Upper lobe of left lung (tissue), 6 donors: ENCODE measurements around the gene IRF2. TPM values are rescaled to one million over a fixed set of nuclear protein-coding genes. Genes with fewer than 3 reads are reported as not detected.
A peak's percentile ranks its signal among the peaks of the same experiment; 100 is the strongest.

Experiments
- ATAC-seq, 2 donors: fragments of 200-7000 bp; cut with Tn5 transposase; one replicate each; pipeline ENCODE4 v1.9.1; 2022; ENCODE audit warnings: mild to moderate bottlenecking in 2 of 2, moderate library complexity in 2 of 2; ENCODE audit not compliant: low FRiP score in 2 of 2
- DNase-seq, 2 donors: peaks; one replicate each; pipeline ENCODE4 v3.0.0-alpha.2; 2019 to 2020
- H3K27ac ChIP-seq, 4 donors: fragments of 200-600 bp; sonication (generic); one replicate each; pipeline ENCODE4 v1.5.1; 2016 to 2019
- H3K27me3 ChIP-seq, 4 donors: fragments of 200-600 bp; sonication (generic); one replicate each; pipeline ENCODE4 v1.5.1; 2017 to 2019
- H3K36me3 ChIP-seq, 4 donors: fragments of 200-600 bp; sonication (generic); one replicate each; pipeline ENCODE4 v1.5.1; 2016 to 2019
- H3K4me1 ChIP-seq, 4 donors: fragments of 200-600 bp; sonication (generic); one replicate each; pipeline ENCODE4 v1.5.1; 2018 to 2019
- H3K4me3 ChIP-seq, 4 donors: fragments of 200-600 bp; sonication (generic); one replicate each; pipeline ENCODE4 v1.5.1; 2017 to 2019; ENCODE audit warnings: mild to moderate bottlenecking in 2 of 4, moderate library complexity in 1 of 4
- H3K9me3 ChIP-seq, 4 donors: fragments of 200-600 bp; sonication (generic); one replicate each; pipeline ENCODE4 v1.5.1; 2018 to 2019
- EP300 ChIP-seq, 4 donors: sonication (generic); formaldehyde crosslinking; IDR thresholded peaks; one replicate each; pipeline ENCODE4 v1.5.1; 2017; ENCODE audit warnings: antibody characterized with exemption in 4 of 4, control low read depth in 2 of 4
- POLR2A ChIP-seq, 4 donors: fragments of 450-650 bp; IDR thresholded peaks; one replicate each; pipeline ENCODE4 v1.5.1; 2016 to 2017; ENCODE audit warnings: antibody characterized with exemption in 4 of 4, mild to moderate bottlenecking in 2 of 4
- POLR2AphosphoS5 ChIP-seq, 2 donors: sonication (generic); formaldehyde crosslinking; IDR thresholded peaks; one replicate each; pipeline ENCODE4 v1.5.1; 2017; ENCODE audit warnings: antibody characterized with exemption in 2 of 2
- WGBS, 2 donors: methylation state at CpG; one replicate each; pipeline ENCODE4 v1.1.5; 2017 to 2018; 5-methylcytosine and 5-hydroxymethylcytosine counted together
- total RNA-seq, 6 donors: library from RNA; depleted of rRNA in 4 of 6; stranded (reverse); fragments of >200 nt in 4 of 6; gene quantifications; one replicate each; pipeline versions ENCODE4 v1.1.0 to v1.2.1, GENCODE V29; 2016 to 2021
- TF ChIP-seq, protein P1 (sequence below), 6 experiments: fragments of 450-650 bp in 4 of 6; fragments of 200-600 bp in 2 of 6; sonication (generic) in 2 of 6; IDR thresholded peaks; one replicate each; pipeline ENCODE4 v1.5.1; 2016 to 2019; ENCODE audit warnings: antibody characterized with exemption in 6 of 6
- donor health status: DM: no; HTN: no; CAD: no; lungs with moderate emphysema.
- donor health status: DM: no; HTN: yes; CAD: no; lungs with severe emphysema.

The IRF2 gene
- total RNA-seq, 6 donors from 2014 or later: 25.5 to 46.1 (median 41.7) TPM

DNA sequence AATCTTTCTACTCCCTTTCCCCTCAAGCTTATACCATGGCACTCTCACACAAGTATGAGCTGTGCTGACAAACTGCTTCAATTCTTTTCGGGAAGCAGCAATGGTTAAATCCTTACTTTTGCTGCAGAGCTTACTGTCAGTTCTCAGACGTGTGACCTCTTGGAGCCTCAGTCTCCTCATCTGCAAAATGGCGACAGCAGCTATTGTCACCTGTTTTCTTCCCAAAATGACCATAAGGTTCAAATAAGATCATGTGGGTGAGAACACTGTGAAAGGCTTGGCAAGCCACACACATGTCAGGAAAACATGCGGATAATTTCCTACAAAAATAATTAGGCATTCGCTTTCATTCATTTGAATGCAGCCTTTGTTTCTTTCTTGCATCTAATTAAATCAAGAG, 36.8 kb upstream of the IRF2 start:
- ATAC-seq (no peak), DNase-seq (no peak)
- 93 to 95% methylated on average over 5 of the region's 5 CpGs for WGBS, 2 donors
- H3K36me3 ChIP-seq: no peaks in the 10 kb centered on the region
- peaks cover 7 to 15% (median 12%) of the 10 kb centered on the region in 4 donors for H3K4me1 ChIP-seq
- no peaks in the 10 kb centered on the region for H3K9me3 ChIP-seq
- no peaks in the 10 kb centered on the region for H3K27me3 ChIP-seq
- TF ChIP-seq, protein P1, sequence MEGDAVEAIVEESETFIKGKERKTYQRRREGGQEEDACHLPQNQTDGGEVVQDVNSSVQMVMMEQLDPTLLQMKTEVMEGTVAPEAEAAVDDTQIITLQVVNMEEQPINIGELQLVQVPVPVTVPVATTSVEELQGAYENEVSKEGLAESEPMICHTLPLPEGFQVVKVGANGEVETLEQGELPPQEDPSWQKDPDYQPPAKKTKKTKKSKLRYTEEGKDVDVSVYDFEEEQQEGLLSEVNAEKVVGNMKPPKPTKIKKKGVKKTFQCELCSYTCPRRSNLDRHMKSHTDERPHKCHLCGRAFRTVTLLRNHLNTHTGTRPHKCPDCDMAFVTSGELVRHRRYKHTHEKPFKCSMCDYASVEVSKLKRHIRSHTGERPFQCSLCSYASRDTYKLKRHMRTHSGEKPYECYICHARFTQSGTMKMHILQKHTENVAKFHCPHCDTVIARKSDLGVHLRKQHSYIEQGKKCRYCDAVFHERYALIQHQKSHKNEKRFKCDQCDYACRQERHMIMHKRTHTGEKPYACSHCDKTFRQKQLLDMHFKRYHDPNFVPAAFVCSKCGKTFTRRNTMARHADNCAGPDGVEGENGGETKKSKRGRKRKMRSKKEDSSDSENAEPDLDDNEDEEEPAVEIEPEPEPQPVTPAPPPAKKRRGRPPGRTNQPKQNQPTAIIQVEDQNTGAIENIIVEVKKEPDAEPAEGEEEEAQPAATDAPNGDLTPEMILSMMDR (IDR thresholded peaks at IDR 0.05): no peak
- TF ChIP-seq POLR2AphosphoS5 (IDR thresholded peaks at IDR 0.05) (no peak), POLR2A (IDR thresholded peaks at IDR 0.05) (no peak), EP300 (IDR thresholded peaks at IDR 0.05) (no peak)
- H3K4me3 ChIP-seq: no peak overlapping the region
- H3K27ac ChIP-seq: no peak overlapping the region

DNA sequence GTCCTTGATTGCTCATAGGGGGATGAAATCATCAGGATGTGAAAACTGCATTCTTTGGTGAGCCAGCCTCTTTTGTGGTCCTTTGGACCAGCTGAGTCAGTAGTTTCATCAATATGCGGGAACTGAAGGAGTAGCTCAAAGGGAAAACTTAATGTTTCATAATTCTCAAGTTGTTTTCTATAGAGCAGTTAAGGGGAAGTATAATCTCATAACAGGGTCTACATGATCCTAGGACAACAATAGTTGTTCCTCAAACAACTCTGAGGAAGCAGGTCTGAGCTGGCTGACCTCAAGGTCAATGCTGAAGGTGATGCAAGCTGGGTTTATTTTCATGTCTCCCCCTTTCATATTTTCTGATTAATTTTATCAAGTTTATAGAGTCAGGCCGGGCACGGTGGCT, 36.1 kb upstream of the IRF2 start:
- no peaks in the 10 kb centered on the region for H3K36me3 ChIP-seq
- H3K27ac ChIP-seq: no peak overlapping the region
- no peaks in the 10 kb centered on the region for H3K27me3 ChIP-seq
- 85 to 88% methylated on average over 3 of the region's 3 CpGs for WGBS, 2 donors
- H3K4me1 ChIP-seq: peaks cover 7 to 15% (median 11%) of the 10 kb centered on the region in 4 donors
- no peak overlapping the region for H3K4me3 ChIP-seq
- DNase-seq (peak in 1 of 2 donors; percentile 31), ATAC-seq (peak in 1 of 2 donors; percentile 59)
- TF ChIP-seq, protein P1 (IDR thresholded peaks at IDR 0.05): no peak
- TF ChIP-seq POLR2AphosphoS5 (IDR thresholded peaks at IDR 0.05) (no peak), POLR2A (IDR thresholded peaks at IDR 0.05) (no peak), EP300 (IDR thresholded peaks at IDR 0.05) (no peak)
- no peaks in the 10 kb centered on the region for H3K9me3 ChIP-seq

DNA sequence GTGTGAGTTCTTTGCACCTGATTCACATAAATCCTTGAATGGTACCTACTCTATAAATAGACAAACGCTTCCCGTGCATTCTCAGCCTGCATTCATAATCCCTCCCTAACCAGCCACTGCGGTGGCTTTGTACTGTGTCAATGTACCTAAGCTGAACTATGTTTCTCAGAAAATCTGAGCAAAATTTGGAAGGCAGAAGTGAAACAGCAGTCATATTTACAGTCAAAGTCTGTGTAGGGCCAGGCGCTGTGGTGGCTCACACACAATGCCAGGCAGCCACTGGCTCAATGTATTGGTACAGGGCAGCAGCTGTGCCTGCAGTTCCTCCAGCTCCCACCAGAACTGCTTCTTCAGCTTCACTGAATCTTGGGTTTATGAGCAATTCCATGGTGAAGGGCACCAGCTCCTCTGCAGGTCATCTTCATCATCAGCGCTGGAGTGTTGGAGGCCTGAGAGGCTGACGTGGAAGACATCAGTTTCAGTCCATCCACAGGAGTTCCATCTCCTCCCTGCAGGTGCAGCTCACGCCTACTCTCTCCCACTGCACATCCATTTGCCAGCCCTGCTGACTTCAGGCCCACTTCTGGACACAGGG, 32.3 kb upstream of the IRF2 start:
- peak in 1 of 2 donors; percentile 36 for DNase-seq
- H3K4me3 ChIP-seq: no peak overlapping the region
- no peaks in the 10 kb centered on the region for H3K9me3 ChIP-seq
- peak in 1 of 2 donors; percentile 57 for ATAC-seq
- peaks cover 6 to 13% (median 9%) of the 10 kb centered on the region in 4 donors for H3K4me1 ChIP-seq
- no peak overlapping the region for H3K27ac ChIP-seq
- H3K27me3 ChIP-seq: no peaks in the 10 kb centered on the region
- TF ChIP-seq POLR2AphosphoS5 (IDR thresholded peaks at IDR 0.05) (no peak), POLR2A (IDR thresholded peaks at IDR 0.05) (no peak), EP300 (IDR thresholded peaks at IDR 0.05) (no peak)
- TF ChIP-seq, protein P1 (IDR thresholded peaks at IDR 0.05): peak in 3 of 6 experiments; percentile 27 to 60 (median 43)
- 81 to 88% methylated on average over 7 of the region's 7 CpGs for WGBS, 2 donors
- H3K36me3 ChIP-seq: no peaks in the 10 kb centered on the region

DNA sequence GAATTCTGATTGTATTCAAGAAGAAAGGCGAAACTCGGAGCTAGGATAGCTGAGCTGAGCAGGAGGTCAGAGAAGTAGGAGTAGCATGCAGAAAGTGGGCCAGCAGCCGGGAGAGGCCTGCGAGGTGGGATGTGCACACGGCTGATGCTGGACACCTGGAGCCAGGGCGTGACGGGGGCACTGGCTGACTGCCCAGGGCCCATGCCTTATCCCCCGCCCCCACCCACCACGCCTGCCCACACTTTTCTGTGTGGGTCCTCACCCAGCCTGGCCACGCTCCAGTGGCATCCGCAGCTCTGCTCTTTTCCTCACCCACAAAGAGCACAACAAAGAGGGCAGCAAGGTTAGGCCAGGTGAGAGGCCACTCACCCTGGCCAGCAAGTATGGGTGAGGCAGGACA, 30.0 kb upstream of the IRF2 start:
- Histone ChIP-seq H3K4me3 (no peak overlapping the region), H3K36me3 (no peaks in the 10 kb centered on the region), H3K27ac (no peak overlapping the region), H3K4me1 (peaks cover 6 to 13% (median 9%) of the 10 kb centered on the region in 4 donors), H3K27me3 (no peaks in the 10 kb centered on the region), H3K9me3 (no peaks in the 10 kb centered on the region)
- DNase-seq (peak in 1 of 2 donors; percentile 60), ATAC-seq (no peak)
- WGBS, 2 donors: 88 to 93% methylated on average over 9 to 11 of the region's 11 CpGs
- TF ChIP-seq POLR2AphosphoS5 (IDR thresholded peaks at IDR 0.05) (no peak), POLR2A (IDR thresholded peaks at IDR 0.05) (no peak), EP300 (IDR thresholded peaks at IDR 0.05) (no peak)
- TF ChIP-seq, protein P1 (IDR thresholded peaks at IDR 0.05): no peak

DNA sequence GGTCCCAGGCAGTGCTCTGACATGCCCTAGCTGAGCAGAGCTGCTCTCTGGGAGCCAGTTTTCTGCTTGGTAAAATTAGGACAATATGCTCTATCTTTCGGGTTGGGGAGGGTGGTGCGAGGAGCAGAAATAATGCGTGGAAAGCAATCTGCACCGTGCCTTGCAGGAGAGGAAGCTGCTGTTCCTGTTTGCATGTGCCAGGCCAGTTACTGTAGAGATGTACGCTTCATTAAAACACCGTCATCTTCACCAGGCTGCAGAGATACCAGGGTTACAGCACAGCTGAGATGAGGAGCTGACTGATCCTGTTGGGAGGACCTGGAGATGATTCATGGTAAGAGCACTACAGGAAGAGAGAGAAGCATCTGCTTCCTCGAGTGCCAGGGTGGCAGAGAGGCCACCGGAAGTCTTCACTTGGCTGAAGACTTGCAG, 29.5 kb upstream of the IRF2 start:
- whole genome bisulfite sequencing, 2 donors: 42 to 45% methylated on average over 8 of the region's 8 CpGs
- peaks cover 6 to 13% (median 9%) of the 10 kb centered on the region in 4 donors for H3K4me1 ChIP-seq
- no peaks in the 10 kb centered on the region for H3K36me3 ChIP-seq
- no peak for TF ChIP-seq POLR2AphosphoS5 (IDR thresholded peaks at IDR 0.05)
- no peak for TF ChIP-seq POLR2A (IDR thresholded peaks at IDR 0.05)
- TF ChIP-seq, protein P1 (IDR thresholded peaks at IDR 0.05): no peak
- TF ChIP-seq EP300 (IDR thresholded peaks at IDR 0.05): no peak
- H3K4me3 ChIP-seq: no peak overlapping the region
- peak; percentile 52 for ATAC-seq
- no peak overlapping the region for H3K27ac ChIP-seq
- no peaks in the 10 kb centered on the region for H3K27me3 ChIP-seq
- no peaks in the 10 kb centered on the region for H3K9me3 ChIP-seq
- DNase-seq: peak in 1 of 2 donors; percentile 27
